Ovary (tissue), 3 donors: ENCODE measurements around the gene PLEKHN1.

Experiments
- CTCF ChIP-seq, 3 donors: fragments of 450-650 bp in 2 of 3; fragments of 200-600 bp in 1 of 3; IDR thresholded peaks; one replicate each; pipeline versions ENCODE4 v1.5.1 to v1.8.0; 2016 to 2022; ENCODE audit warnings: antibody characterized with exemption in 3 of 3, mild to moderate bottlenecking in 1 of 3
- EP300 ChIP-seq: sonication (generic); formaldehyde crosslinking; IDR thresholded peaks from one replicate; pipeline ENCODE4 v1.6.1; 2017; ENCODE audit warnings: antibody characterized with exemption
- POLR2A ChIP-seq: fragments of 450-650 bp; IDR thresholded peaks from one replicate; pipeline ENCODE4 v1.6.1; 2017; ENCODE audit warnings: antibody characterized with exemption, mild to moderate bottlenecking, moderate library complexity
- donor health status: DM: no; HTN: no; CAD: no.

GRCh38 chr1:956636-957035 is 9.6 kb upstream of the PLEKHN1 start:
- TF ChIP-seq POLR2A (no peak), CTCF (IDR thresholded peaks at IDR 0.05) (no peak), EP300 (no peak)
